SU-DHL-6 (cell line): ENCODE data around the gene PHKB.

Source experiments
- H2AFZ ChIP-seq: fragments of 200-600 bp; sonication (generic); 2 replicates; pipeline ENCODE4 v1.6.1; 2014; ENCODE audit warnings: low read depth, mild to moderate bottlenecking, moderate library complexity, mixed read lengths, antibody characterized with exemption, low read length; ENCODE audit not compliant: severe bottlenecking
- H3F3A ChIP-seq: fragments of 200-600 bp; shearing (Covaris generic); 2 replicates; pipeline ENCODE4 v1.6.0; 2016; ENCODE audit warnings: antibody characterized with exemption, mild to moderate bottlenecking; ENCODE audit not compliant: insufficient read depth
- H3K27ac ChIP-seq: fragments of 200-600 bp; sonication (generic); 2 replicates; pipeline ENCODE4 v1.5.1; 2016; ENCODE audit warnings: low read depth, mild to moderate bottlenecking, low read length, moderate library complexity, mixed read lengths
- H3K27me3 ChIP-seq: fragments of 200-600 bp; sonication (generic), shearing (Covaris generic); 2 replicates; pipeline ENCODE4 v1.6.0; 2014; ENCODE audit warnings: mild to moderate bottlenecking, low read length
- H3K36me3 ChIP-seq: fragments of 200-600 bp; sonication (generic); 2 replicates; pipeline ENCODE4 v1.6.1; 2014; ENCODE audit warnings: mild to moderate bottlenecking, low read length, mixed read lengths
- H3K4me2 ChIP-seq: fragments of 300-600, 200-600 bp; shearing (Covaris generic), sonication (generic); 2 replicates; pipeline ENCODE4 v1.6.0; 2014; ENCODE audit warnings: low read length, low read depth, mild to moderate bottlenecking; ENCODE audit not compliant: poor library complexity, severe bottlenecking
- H3K4me3 ChIP-seq: fragments of 200-600 bp; sonication (generic); 2 replicates; pipeline ENCODE4 v1.5.1; 2014; ENCODE audit warnings: antibody characterized with exemption, low read length, mild to moderate bottlenecking, mixed read lengths; ENCODE audit not compliant: insufficient read depth, poor library complexity, severe bottlenecking
- H3K79me2 ChIP-seq: fragments of 200-600 bp; sonication (generic); 2 replicates; pipeline ENCODE4 v1.6.1; 2014; ENCODE audit warnings: mild to moderate bottlenecking, low read length, moderate library complexity; ENCODE audit not compliant: insufficient read depth
- H3K9ac ChIP-seq: fragments of 200-600 bp; sonication (generic); 2 replicates; pipeline ENCODE4 v1.7.0; 2014; ENCODE audit warnings: mild to moderate bottlenecking, low read length
- H3K9me2 ChIP-seq: fragments of 200-600 bp; sonication (generic); replicated peaks from 2 replicates; pipeline ENCODE4 v1.6.1; 2014; ENCODE audit warnings: low read length; ENCODE audit not compliant: insufficient read depth
- H3K9me3 ChIP-seq: fragments of 200-600 bp; sonication (generic); 2 replicates; pipeline ENCODE4 v1.6.1; 2014; ENCODE audit warnings: low read length, mixed read lengths; ENCODE audit not compliant: insufficient read depth
- H4K20me1 ChIP-seq: fragments of 200-600 bp; sonication (generic); 2 replicates; pipeline ENCODE4 v1.6.1; 2014; ENCODE audit warnings: low read depth, mild to moderate bottlenecking, antibody characterized with exemption, low read length, moderate library complexity, mixed read lengths
- EZH2phosphoT487 ChIP-seq: fragments of 200-600 bp; sonication (generic), shearing (Covaris generic); conservative IDR thresholded peaks from 2 replicates; pipeline ENCODE4 v1.6.1; 2018; ENCODE audit warnings: mild to moderate bottlenecking, antibody characterized with exemption, low read length, moderate library complexity, mixed read lengths
- TF ChIP-seq, protein P1 (sequence below): fragments of 200-600 bp; sonication (generic); IDR thresholded peaks from one replicate; pipeline ENCODE4 v1.5.1; 2017; ENCODE audit warnings: antibody characterized with exemption, mild to moderate bottlenecking, low read length, moderate library complexity; ENCODE audit not compliant: insufficient read depth, poor library complexity, severe bottlenecking

The PHKB gene

GRCh38 chr16:47660540-47660939 lies 199.4 kb downstream of the PHKB start:
- no peak overlapping the region for H3K4me3 ChIP-seq
- TF ChIP-seq EZH2phosphoT487: no peak
- TF ChIP-seq, protein P1, sequence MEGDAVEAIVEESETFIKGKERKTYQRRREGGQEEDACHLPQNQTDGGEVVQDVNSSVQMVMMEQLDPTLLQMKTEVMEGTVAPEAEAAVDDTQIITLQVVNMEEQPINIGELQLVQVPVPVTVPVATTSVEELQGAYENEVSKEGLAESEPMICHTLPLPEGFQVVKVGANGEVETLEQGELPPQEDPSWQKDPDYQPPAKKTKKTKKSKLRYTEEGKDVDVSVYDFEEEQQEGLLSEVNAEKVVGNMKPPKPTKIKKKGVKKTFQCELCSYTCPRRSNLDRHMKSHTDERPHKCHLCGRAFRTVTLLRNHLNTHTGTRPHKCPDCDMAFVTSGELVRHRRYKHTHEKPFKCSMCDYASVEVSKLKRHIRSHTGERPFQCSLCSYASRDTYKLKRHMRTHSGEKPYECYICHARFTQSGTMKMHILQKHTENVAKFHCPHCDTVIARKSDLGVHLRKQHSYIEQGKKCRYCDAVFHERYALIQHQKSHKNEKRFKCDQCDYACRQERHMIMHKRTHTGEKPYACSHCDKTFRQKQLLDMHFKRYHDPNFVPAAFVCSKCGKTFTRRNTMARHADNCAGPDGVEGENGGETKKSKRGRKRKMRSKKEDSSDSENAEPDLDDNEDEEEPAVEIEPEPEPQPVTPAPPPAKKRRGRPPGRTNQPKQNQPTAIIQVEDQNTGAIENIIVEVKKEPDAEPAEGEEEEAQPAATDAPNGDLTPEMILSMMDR: no peak
- H3K4me2 ChIP-seq: no peak overlapping the region
- H3K36me3 ChIP-seq: peaks cover 24% of the 10 kb centered on the region
- no peak overlapping the region for H3K27ac ChIP-seq
- H4K20me1 ChIP-seq: no peaks in the 10 kb centered on the region
- H3K79me2 ChIP-seq: no peaks in the 10 kb centered on the region
- H3K27me3 ChIP-seq: no peaks in the 10 kb centered on the region
- H3K9ac ChIP-seq: no peak overlapping the region
- H3K9me2 ChIP-seq: no peaks in the 10 kb centered on the region
- H2AFZ ChIP-seq: no peak overlapping the region
- H3F3A ChIP-seq: no peaks in the 10 kb centered on the region
- no peaks in the 10 kb centered on the region for H3K9me3 ChIP-seq

GRCh38 chr16:47664653-47665325 lies 203.7 kb downstream of the PHKB start:
- H3K9ac ChIP-seq: no peak overlapping the region
- no peaks in the 10 kb centered on the region for H3F3A ChIP-seq
- H3K79me2 ChIP-seq: no peaks in the 10 kb centered on the region
- H4K20me1 ChIP-seq: no peaks in the 10 kb centered on the region
- H3K27me3 ChIP-seq: no peaks in the 10 kb centered on the region
- TF ChIP-seq EZH2phosphoT487: no peak
- TF ChIP-seq, protein P1: no peak
- no peak overlapping the region for H2AFZ ChIP-seq
- H3K36me3 ChIP-seq: peaks cover 19% of the 10 kb centered on the region
- no peak overlapping the region for H3K4me2 ChIP-seq
- no peak overlapping the region for H3K27ac ChIP-seq
- H3K9me2 ChIP-seq: no peaks in the 10 kb centered on the region
- H3K9me3 ChIP-seq: no peaks in the 10 kb centered on the region
- no peak overlapping the region for H3K4me3 ChIP-seq

- peaks cover 7% of the 10 kb centered on the region for H3K36me3 ChIP-seq
- no peak for TF ChIP-seq EZH2phosphoT487
- TF ChIP-seq, protein P1: no peak
Observed at GRCh38 chr16:47666434-47666833, 205.3 kb downstream of the PHKB start.

More at GRCh38 chr16:47666434-47666833, 205.3 kb downstream of the PHKB start:
- no peak overlapping the region for H3K9ac ChIP-seq
- H4K20me1 ChIP-seq: no peaks in the 10 kb centered on the region
- H3K4me2 ChIP-seq: no peak overlapping the region
- no peak overlapping the region for H2AFZ ChIP-seq
- H3K9me3 ChIP-seq: no peaks in the 10 kb centered on the region
- no peaks in the 10 kb centered on the region for H3K79me2 ChIP-seq
- no peaks in the 10 kb centered on the region for H3F3A ChIP-seq
- no peak overlapping the region for H3K4me3 ChIP-seq
- no peaks in the 10 kb centered on the region for H3K27me3 ChIP-seq
- no peak overlapping the region for H3K27ac ChIP-seq
- no peaks in the 10 kb centered on the region for H3K9me2 ChIP-seq
